Mammary epithelial cell (primary cell): ENCODE measurements around the gene BCDIN3D.
A peak's percentile ranks its signal among the peaks of the same experiment; 100 is the strongest.

ENCODE experiments used
- CTCF ChIP-seq, 2 donors: IDR thresholded peaks in 1 of 2; conservative IDR thresholded peaks in 1 of 2; 2 replicates each; pipeline ENCODE4 v1.5.1; 2011 to 2012; ENCODE audit warnings: inconsistent platforms in 2 of 2, low read length in 2 of 2, mild to moderate bottlenecking in 2 of 2, control low read depth in 1 of 2, low read depth in 1 of 2; ENCODE audit not compliant: insufficient read depth in 1 of 2; ENCODE audit errors: extremely low read depth in 1 of 2
- EZH2 ChIP-seq: IDR thresholded peaks from 2 replicates; pipeline ENCODE4 v1.6.1; 2012; ENCODE audit warnings: low read length, inconsistent platforms, borderline replicate concordance

- peak; percentile 97 to 99 for TF ChIP-seq CTCF (conservative IDR thresholded peaks at IDR 0.05 in 1 of 2, IDR thresholded peaks at IDR 0.05 in 1 of 2; ENCODE audit: extremely low read depth in 1 of 2, insufficient read depth in 1 of 2, low read depth in 1 of 2, low read length in 2 of 2)
- TF ChIP-seq EZH2: no peak
Observed at GRCh38 chr12:49866859-49867569, 24.1 kb upstream of the BCDIN3D start.
